Hepatocyte (in vitro differentiated cells): ENCODE measurements around the gene GNG7. TPM values are rescaled to one million over a fixed set of nuclear protein-coding genes. Genes with fewer than 3 reads are reported as not detected.

Experiments used
- DNase-seq: peaks from one replicate; pipeline ENCODE4 v3.0.0-alpha.2; 2016; ENCODE audit warnings: low spot score
- H2AFZ ChIP-seq: fragments of 200-600 bp; sonication (generic); 2 replicates; pipeline ENCODE4 v1.6.0; 2016; ENCODE audit warnings: antibody characterized with exemption, mild to moderate bottlenecking
- H3K27ac ChIP-seq: fragments of 200-600 bp; sonication (generic); 2 replicates; pipeline ENCODE4 v1.5.1; 2016; ENCODE audit warnings: mild to moderate bottlenecking
- H3K27me3 ChIP-seq: fragments of 200-600 bp; sonication (generic); 2 replicates; pipeline ENCODE4 v1.6.1; 2016
- H3K36me3 ChIP-seq: fragments of 200-600 bp; sonication (generic); replicated peaks from 2 replicates; pipeline ENCODE4 v1.5.1; 2016; ENCODE audit warnings: low read depth; ENCODE audit not compliant: insufficient read depth
- H3K4me1 ChIP-seq: fragments of 200-600 bp; sonication (generic); 2 replicates; pipeline ENCODE4 v1.5.1; 2016; ENCODE audit warnings: mild to moderate bottlenecking, moderate library complexity; ENCODE audit not compliant: insufficient read depth
- H3K4me2 ChIP-seq: fragments of 200-600 bp; sonication (generic); 2 replicates; pipeline ENCODE4 v1.6.0; 2016
- H3K4me3 ChIP-seq: fragments of 200-600 bp; sonication (generic); 2 replicates; pipeline ENCODE4 v1.5.1; 2016; ENCODE audit warnings: mild to moderate bottlenecking
- H3K79me2 ChIP-seq: fragments of 200-600 bp; sonication (generic); 2 replicates; pipeline ENCODE4 v1.6.0; 2017; ENCODE audit warnings: mild to moderate bottlenecking
- H3K9me2 ChIP-seq: fragments of 200-600 bp; sonication (generic); replicated peaks from 2 replicates; pipeline ENCODE4 v1.6.0; 2017; ENCODE audit warnings: mild to moderate bottlenecking; ENCODE audit not compliant: insufficient read depth
- H3K9me3 ChIP-seq: fragments of 200-600 bp; sonication (generic); 2 replicates; pipeline ENCODE4 v1.5.1; 2016; ENCODE audit warnings: low read depth, mild to moderate bottlenecking
- H4K20me1 ChIP-seq: fragments of 200-600 bp; sonication (generic); 2 replicates; pipeline ENCODE4 v1.6.0; 2016; ENCODE audit warnings: mild to moderate bottlenecking; ENCODE audit not compliant: insufficient read depth, poor library complexity, severe bottlenecking
- CTCF ChIP-seq: fragments of 200-600 bp; sonication (generic); IDR thresholded peaks from 2 replicates; pipeline ENCODE4 v1.5.1; 2016; ENCODE audit warnings: antibody characterized with exemption, mild to moderate bottlenecking; ENCODE audit not compliant: poor library complexity
- EZH2 ChIP-seq: fragments of 200-600 bp; sonication (generic); IDR thresholded peaks from 2 replicates; pipeline ENCODE4 v1.6.1; 2016; ENCODE audit warnings: antibody characterized with exemption, mild to moderate bottlenecking, borderline replicate concordance
- EZH2phosphoT487 ChIP-seq: fragments of 200-600 bp; sonication (generic); IDR thresholded peaks from one replicate; pipeline ENCODE4 v1.6.1; 2018; ENCODE audit warnings: antibody characterized with exemption, mild to moderate bottlenecking, low read depth, moderate library complexity; ENCODE audit not compliant: unreplicated experiment, severe bottlenecking
- WGBS: methylation state at CpG from one replicate; pipeline ENCODE4 v1.1.6; 2016; ENCODE audit warnings: low lambda C conversion rate; ENCODE audit errors: missing lambda C conversion rate; 5-methylcytosine and 5-hydroxymethylcytosine counted together
- polyA plus RNA-seq: library from polyadenylated mRNA; unstranded; fragments of >200 nt; fragmentation: Nextera tagmentation; extraction: Ambion mirVana; gene quantifications from 2 replicates; pipeline ENCODE4 v1.2.1, GENCODE V29; 2016
- total RNA-seq: library from RNA; depleted of rRNA; stranded (reverse); fragments of >200 nt; gene quantifications from 2 replicates; pipeline ENCODE4 v1.2.3, GENCODE V29; 2014

GNG7 gene
- total and polyA plus RNA-seq, 2 experiments from 2014 or later = 1.2 to 1.9 TPM

GRCh38 chr19:2732157-2732725 is 29.7 kb upstream of the GNG7 start:
- Histone ChIP-seq H3K4me2 (no peak overlapping the region), H3K4me1 (no peaks in the 10 kb centered on the region), H3K27me3 (peaks cover 9% of the 10 kb centered on the region), H3K9me3 (no peaks in the 10 kb centered on the region), H3K79me2 (no peaks in the 10 kb centered on the region), H3K9me2 (no peaks in the 10 kb centered on the region), H4K20me1 (no peaks in the 10 kb centered on the region), H3K27ac (no peak overlapping the region), H3K36me3 (no peaks in the 10 kb centered on the region), H2AFZ (no peak overlapping the region), H3K4me3 (no peak overlapping the region)
- no peak for TF ChIP-seq EZH2phosphoT487
- no peak for TF ChIP-seq CTCF
- no peak for TF ChIP-seq EZH2
- no peak for DNase-seq
- 95% methylated on average over 32 of the region's 33 CpGs for WGBS

- DNase-seq = no peak
- 93% methylated on average over 34 of the region's 41 CpGs for WGBS
- Histone ChIP-seq H3K4me3 (no peak overlapping the region), H3K27me3 (peaks cover 16% of the 10 kb centered on the region), H4K20me1 (no peaks in the 10 kb centered on the region), H2AFZ (no peak overlapping the region), H3K4me2 (no peak overlapping the region), H3K9me2 (no peaks in the 10 kb centered on the region), H3K79me2 (no peaks in the 10 kb centered on the region), H3K27ac (no peak overlapping the region), H3K36me3 (no peaks in the 10 kb centered on the region), H3K9me3 (no peaks in the 10 kb centered on the region), H3K4me1 (no peaks in the 10 kb centered on the region)
- TF ChIP-seq CTCF (no peak), EZH2phosphoT487 (no peak), EZH2 (no peak)
Observed at GRCh38 chr19:2731181-2731995, 28.9 kb upstream of the GNG7 start.

GRCh38 chr19:2729943-2730818 is 27.7 kb upstream of the GNG7 start:
- Histone ChIP-seq H3K9me2 (no peaks in the 10 kb centered on the region), H3K27me3 (peaks cover 16% of the 10 kb centered on the region), H3K4me1 (no peaks in the 10 kb centered on the region), H2AFZ (no peak overlapping the region), H4K20me1 (no peaks in the 10 kb centered on the region), H3K4me2 (no peak overlapping the region), H3K9me3 (no peaks in the 10 kb centered on the region), H3K79me2 (no peaks in the 10 kb centered on the region), H3K36me3 (no peaks in the 10 kb centered on the region), H3K27ac (no peak overlapping the region), H3K4me3 (no peak overlapping the region)
- TF ChIP-seq EZH2phosphoT487 (no peak), EZH2 (no peak), CTCF (no peak)
- WGBS = 93% methylated on average over 26 of the region's 26 CpGs
- DNase-seq = no peak
